Measurements from ENCODE around the gene NRG3.
"Not testable (repeated sequence)": the region's sequence is repeated elsewhere in the genome, so short reads cannot be mapped to it uniquely, and the experiment has no call there.

NRG3 gene

DNA sequence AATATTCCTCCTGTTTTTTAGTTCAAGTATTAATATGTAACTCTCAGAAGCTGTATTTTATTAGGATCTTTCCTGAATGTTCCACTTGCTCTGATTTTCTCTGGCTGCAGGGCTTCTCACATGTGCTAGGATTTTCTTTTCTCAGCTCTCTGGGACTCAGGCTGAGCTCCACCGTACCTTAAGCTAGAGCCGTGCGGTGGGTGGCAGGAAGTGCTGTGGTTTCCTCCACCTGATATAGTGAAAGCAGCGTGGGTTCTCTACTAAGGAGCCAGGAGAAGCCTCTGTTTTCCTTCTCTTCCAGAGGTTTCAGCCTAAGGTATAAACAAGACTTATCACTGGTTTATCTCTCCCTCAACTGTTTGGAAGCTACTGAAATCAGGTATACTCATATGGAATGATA is 433.6 kb downstream of the NRG3 start:
- no peak for DNase-seq

DNA sequence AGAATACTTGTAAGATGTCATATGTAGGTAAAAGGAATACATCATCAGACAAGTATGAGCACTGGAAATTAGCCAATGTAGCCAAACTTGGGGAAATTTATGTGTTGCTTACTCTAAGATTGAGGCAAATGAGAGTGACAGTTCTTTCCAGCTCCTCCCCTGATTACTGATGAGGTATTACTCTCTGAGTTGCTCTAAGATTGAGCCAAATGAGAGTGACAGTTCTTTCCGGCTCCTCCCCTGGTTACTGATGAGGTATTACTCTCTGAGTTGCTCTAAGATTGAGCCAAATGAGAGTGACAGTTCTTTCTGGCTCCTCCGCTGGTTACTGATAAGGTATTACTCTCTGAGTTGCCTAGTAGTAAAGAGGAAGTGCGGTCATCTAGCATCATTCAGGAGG is 435.8 kb downstream of the NRG3 start:
- no peak for DNase-seq

- no peak for DNase-seq
Observed at GRCh38 chr10:82313401-82313800, 438.4 kb downstream of the NRG3 start.

DNA sequence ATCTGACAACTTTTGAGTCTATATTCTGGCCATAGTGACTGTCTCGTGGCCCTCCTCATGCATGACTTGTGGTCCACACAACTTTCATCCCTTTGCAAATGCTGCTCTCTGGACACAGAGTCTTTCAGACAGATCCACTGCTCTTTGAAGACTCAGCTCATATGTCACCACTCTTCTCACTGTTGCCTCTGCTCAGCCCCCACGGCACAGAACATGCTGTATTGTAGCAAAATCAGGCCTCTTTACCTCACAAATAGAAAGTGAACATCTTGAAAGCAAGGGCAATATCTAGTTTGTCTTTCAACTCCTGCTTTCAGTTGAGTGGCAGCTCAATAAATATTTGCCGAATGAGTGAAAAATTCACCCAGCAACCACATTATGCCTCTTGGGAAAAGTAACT is 443.5 kb downstream of the NRG3 start:
- DNase-seq, result no peak

GRCh38 chr10:82319074-82319473 is 444.1 kb downstream of the NRG3 start:
- DNase-seq, result no peak

DNA sequence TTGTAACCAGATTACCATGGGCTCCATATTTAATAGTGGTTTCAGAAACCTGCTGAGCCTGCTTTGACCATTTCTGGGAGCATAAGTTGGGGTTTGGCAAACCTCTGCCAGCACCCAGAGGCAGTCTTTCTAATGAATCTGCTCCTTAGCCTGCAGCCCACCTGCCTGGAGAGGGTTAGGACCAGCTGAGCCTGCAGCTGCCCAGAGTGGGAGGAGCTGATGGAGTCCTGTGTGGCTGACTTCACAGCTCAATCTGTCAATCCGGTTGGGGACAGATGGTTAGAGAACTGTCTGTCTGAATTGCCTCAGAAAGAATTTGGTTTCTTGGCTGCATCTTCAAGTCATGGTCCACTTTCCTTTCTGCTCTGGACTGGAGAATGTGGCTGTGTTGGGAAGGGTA is 444.6 kb downstream of the NRG3 start:
- no peak for DNase-seq

- DNase-seq, result no peak
Observed at GRCh38 chr10:82321724-82322123, 446.7 kb downstream of the NRG3 start.

GRCh38 chr10:82331716-82332115 is 456.7 kb downstream of the NRG3 start:
- DNase-seq, result no peak

GRCh38 chr10:82335831-82336230 is 460.8 kb downstream of the NRG3 start:
- DNase-seq, result no peak

DNA sequence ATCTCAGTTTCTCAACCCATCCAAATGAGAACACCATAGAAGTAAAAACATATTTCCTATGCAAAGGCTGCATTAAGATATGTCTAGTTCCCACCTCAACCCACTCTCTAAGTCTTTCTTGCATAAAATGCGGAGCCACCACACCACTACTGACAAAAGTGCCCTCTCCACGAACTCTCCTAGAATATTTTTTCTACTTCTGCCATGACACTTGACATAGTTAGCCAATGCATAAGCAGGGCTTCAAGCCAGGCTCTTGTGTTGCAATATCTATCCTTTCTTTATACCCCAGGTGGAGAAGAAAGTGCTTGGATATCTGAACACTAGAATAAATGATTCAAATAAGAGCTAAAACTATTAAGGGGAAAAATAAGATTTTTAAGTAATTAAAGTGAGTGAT is 465.2 kb downstream of the NRG3 start:
- DNase-seq, result no peak

- DNase-seq, result not testable (repeated sequence)
Observed at GRCh38 chr10:82349590-82349989, 474.6 kb downstream of the NRG3 start.

- no peak for DNase-seq
Observed at GRCh38 chr10:82353381-82353780, 478.4 kb downstream of the NRG3 start.

- DNase-seq, result no peak
Observed at GRCh38 chr10:82358486-82359099, 483.6 kb downstream of the NRG3 start.

GRCh38 chr10:82361256-82361655 is 486.3 kb downstream of the NRG3 start:
- DNase-seq, result no peak

- no peak for DNase-seq
Observed at GRCh38 chr10:82377608-82378007, 502.6 kb downstream of the NRG3 start.

DNA sequence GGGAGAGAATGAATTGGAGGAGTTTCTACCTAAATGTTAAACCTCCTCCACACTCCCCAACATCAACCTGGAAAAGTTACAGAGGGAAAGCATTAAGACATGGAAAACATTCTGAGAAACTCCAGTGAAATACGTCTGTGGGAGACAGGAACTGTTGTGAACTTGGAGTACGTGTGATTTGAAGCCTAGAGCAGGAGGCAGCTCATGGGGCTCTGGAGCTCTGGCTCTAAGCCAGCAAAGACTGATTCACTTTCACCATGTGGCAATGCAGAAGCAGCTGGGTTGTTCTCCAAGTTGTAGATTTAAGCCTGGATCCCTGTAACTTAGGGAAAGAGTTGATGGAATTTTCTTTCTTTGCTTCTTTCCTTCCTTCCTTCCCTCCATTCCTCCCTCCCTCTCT is 503.2 kb downstream of the NRG3 start:
- no peak for DNase-seq

DNA sequence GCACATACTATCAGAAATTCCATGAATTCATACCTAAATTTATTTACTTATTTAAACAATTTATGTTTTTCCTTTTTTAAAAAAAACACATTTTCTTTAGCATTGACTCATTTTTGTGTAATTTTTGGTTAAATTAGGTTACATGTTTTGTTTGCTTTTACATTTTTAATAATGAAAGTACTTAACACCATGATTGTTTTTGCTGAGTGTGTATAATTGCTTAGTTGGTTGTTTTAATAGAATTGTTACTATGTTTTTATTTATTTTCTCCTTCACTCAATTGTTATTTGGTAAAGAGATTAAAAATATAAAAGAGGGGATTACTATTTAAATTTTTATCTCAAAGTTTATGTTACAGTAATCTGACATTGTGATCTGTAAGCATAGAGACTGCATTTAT is 508.4 kb downstream of the NRG3 start:
- DNase-seq, result no peak

GRCh38 chr10:82390866-82391658 is 516.1 kb downstream of the NRG3 start:
- DNase-seq, result no peak

DNA sequence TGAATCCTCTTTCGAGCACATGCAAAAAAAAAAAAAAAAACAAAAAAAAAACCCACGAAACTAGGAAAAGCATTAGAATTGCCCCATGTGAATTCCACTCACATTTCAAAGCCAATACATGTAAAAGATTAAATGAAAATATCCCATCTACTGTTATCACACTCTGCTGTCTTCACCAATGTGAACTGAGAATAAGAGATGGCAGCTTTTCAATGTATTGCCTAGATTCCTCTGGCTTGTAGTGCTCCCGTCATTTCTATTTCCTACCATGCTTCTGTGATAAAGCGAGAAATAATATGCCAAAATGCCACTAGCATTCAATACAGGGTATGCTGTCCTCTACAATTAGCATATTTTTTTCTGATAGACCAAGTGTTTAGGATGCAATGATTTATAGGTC is 517.0 kb downstream of the NRG3 start:
- DNase-seq, result no peak

DNA sequence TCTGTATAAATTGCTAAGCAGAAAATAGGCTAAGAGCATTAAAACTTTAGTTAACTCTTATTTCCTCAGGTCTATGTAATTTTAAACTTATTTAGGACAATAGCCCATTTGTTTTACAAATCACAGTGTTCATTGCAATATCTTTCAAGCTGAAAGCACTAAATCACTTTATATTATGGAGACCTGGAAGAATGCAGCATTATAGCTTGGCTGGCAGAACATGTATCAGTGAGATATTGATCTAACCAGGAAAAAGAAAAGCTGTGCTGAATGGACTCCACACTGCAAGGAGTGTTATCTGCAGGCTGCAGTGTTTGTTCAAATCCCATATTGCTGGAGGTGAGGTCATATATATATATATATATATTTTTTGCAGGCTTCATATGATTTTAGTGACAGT is 517.5 kb downstream of the NRG3 start:
- DNase-seq, result no peak

GRCh38 chr10:82394122-82394521 is 519.1 kb downstream of the NRG3 start:
- no peak for DNase-seq

DNA sequence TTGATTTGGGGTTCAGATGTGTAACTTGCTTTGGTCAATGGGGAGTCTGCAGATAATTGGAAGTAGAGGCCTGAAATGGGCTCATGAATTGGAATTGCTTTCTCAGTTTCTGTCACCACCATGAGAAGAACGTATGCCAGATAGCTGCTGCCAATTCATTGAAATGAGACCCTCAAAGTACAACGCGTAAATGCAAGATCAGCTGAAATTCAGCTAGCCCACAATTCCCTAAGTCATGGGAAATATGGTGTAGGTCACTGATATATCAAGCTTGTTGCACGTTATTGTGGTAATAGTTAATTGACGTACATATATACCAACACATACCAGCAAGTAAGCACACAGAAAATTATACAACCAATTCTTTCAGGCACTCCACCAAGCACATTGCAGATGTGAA is 520.0 kb downstream of the NRG3 start:
- DNase-seq, result no peak

DNA sequence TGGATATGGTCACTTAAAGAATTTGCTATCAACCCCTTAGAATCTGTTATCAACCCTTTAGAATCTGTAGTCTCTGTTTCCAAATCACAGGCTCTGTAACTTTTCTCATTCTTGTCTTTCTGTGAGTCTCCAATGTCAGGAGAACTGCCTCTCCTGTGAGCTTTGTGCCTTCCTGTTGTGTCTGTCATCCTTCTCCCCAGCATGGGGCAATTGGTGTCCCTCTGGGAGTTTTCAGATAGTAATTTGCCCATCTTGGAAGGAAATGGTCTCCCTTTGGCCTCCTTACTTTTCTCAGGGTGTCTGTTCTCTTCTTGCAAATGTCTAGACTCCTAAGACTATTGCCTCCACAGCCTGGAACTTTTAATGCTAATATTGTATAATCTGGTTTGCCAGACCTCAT is 521.9 kb downstream of the NRG3 start:
- no peak for DNase-seq

DNA sequence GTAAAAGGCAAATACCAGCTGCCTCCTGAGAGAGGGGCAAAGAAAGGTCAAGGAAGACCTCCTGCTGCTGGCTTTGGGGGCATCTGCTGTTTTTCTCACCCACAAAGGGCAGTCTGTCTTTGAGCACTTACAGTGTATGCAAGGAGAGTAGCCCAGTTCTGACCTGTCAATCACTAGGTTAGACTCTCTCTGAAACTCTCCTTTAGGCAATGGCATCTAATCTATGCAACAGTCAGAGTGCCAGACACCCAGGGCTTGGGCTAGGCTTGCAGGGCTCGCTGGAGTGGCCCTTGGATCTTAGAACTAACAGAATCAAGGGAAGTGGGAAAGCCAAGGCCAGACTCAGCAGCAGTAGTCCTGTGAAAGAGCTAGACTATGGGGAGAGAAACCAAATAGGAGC is 522.9 kb downstream of the NRG3 start:
- DNase-seq, result no peak

- no peak for DNase-seq
Observed at GRCh38 chr10:82399850-82400249, 524.9 kb downstream of the NRG3 start.
